SU-DHL-6 (cell line): ENCODE results near the gene RINL.
"Not testable (repeated sequence)": the region's sequence is repeated elsewhere in the genome, so short reads cannot be mapped to it uniquely, and the experiment has no call there.

ENCODE experiments used
- H2AFZ ChIP-seq: fragments of 200-600 bp; sonication (generic); 2 replicates; pipeline ENCODE4 v1.6.1; 2014; ENCODE audit warnings: low read depth, mild to moderate bottlenecking, moderate library complexity, mixed read lengths, antibody characterized with exemption, low read length; ENCODE audit not compliant: severe bottlenecking
- H3F3A ChIP-seq: fragments of 200-600 bp; shearing (Covaris generic); 2 replicates; pipeline ENCODE4 v1.6.0; 2016; ENCODE audit warnings: antibody characterized with exemption, mild to moderate bottlenecking; ENCODE audit not compliant: insufficient read depth
- H3K27ac ChIP-seq: fragments of 200-600 bp; sonication (generic); 2 replicates; pipeline ENCODE4 v1.5.1; 2016; ENCODE audit warnings: low read depth, mild to moderate bottlenecking, low read length, moderate library complexity, mixed read lengths
- H3K27me3 ChIP-seq: fragments of 200-600 bp; sonication (generic), shearing (Covaris generic); 2 replicates; pipeline ENCODE4 v1.6.0; 2014; ENCODE audit warnings: mild to moderate bottlenecking, low read length
- H3K36me3 ChIP-seq: fragments of 200-600 bp; sonication (generic); 2 replicates; pipeline ENCODE4 v1.6.1; 2014; ENCODE audit warnings: mild to moderate bottlenecking, low read length, mixed read lengths
- H3K4me2 ChIP-seq: fragments of 300-600, 200-600 bp; shearing (Covaris generic), sonication (generic); 2 replicates; pipeline ENCODE4 v1.6.0; 2014; ENCODE audit warnings: low read length, low read depth, mild to moderate bottlenecking; ENCODE audit not compliant: poor library complexity, severe bottlenecking
- H3K4me3 ChIP-seq: fragments of 200-600 bp; sonication (generic); 2 replicates; pipeline ENCODE4 v1.5.1; 2014; ENCODE audit warnings: antibody characterized with exemption, low read length, mild to moderate bottlenecking, mixed read lengths; ENCODE audit not compliant: insufficient read depth, poor library complexity, severe bottlenecking
- H3K79me2 ChIP-seq: fragments of 200-600 bp; sonication (generic); 2 replicates; pipeline ENCODE4 v1.6.1; 2014; ENCODE audit warnings: mild to moderate bottlenecking, low read length, moderate library complexity; ENCODE audit not compliant: insufficient read depth
- H3K9ac ChIP-seq: fragments of 200-600 bp; sonication (generic); 2 replicates; pipeline ENCODE4 v1.7.0; 2014; ENCODE audit warnings: mild to moderate bottlenecking, low read length
- H3K9me2 ChIP-seq: fragments of 200-600 bp; sonication (generic); replicated peaks from 2 replicates; pipeline ENCODE4 v1.6.1; 2014; ENCODE audit warnings: low read length; ENCODE audit not compliant: insufficient read depth
- H3K9me3 ChIP-seq: fragments of 200-600 bp; sonication (generic); 2 replicates; pipeline ENCODE4 v1.6.1; 2014; ENCODE audit warnings: low read length, mixed read lengths; ENCODE audit not compliant: insufficient read depth
- H4K20me1 ChIP-seq: fragments of 200-600 bp; sonication (generic); 2 replicates; pipeline ENCODE4 v1.6.1; 2014; ENCODE audit warnings: low read depth, mild to moderate bottlenecking, antibody characterized with exemption, low read length, moderate library complexity, mixed read lengths
- EZH2phosphoT487 ChIP-seq: fragments of 200-600 bp; sonication (generic), shearing (Covaris generic); conservative IDR thresholded peaks from 2 replicates; pipeline ENCODE4 v1.6.1; 2018; ENCODE audit warnings: mild to moderate bottlenecking, antibody characterized with exemption, low read length, moderate library complexity, mixed read lengths
- TF ChIP-seq, protein P1 (sequence below): fragments of 200-600 bp; sonication (generic); IDR thresholded peaks from one replicate; pipeline ENCODE4 v1.5.1; 2017; ENCODE audit warnings: antibody characterized with exemption, mild to moderate bottlenecking, low read length, moderate library complexity; ENCODE audit not compliant: insufficient read depth, poor library complexity, severe bottlenecking

RINL gene

DNA sequence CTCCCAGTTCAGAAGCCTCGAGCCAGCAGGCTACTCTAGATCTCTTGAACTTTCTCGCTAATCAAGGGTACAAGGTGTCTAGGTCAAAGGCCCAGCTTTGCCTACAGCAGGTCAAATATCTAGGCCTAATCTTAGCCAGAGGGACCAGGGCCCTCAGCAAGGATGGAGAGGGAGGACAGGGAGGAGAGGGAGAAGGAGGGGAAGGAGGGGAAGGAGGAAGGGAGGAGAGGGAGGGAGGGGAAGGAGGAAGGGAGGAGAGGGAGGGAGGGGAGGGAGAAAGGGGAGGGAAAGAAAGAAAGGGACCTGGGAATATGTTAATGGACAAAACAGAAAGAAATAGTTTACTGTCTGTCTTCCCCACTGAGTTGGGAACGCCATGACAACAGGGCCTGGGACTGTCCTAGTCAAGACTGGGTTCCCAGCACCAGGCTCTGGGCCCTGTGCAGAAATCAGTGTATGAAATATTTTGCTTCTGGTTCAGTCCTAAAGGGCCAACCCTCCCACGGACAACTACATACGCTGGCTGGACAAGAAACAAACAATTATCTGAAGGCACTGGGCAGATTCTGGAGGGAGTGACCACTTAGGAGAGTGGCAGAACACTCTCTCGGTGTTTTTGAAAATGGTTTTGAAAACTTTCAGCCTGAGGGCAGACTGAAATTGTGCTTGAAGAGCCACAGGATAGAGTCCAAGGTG lies 51.1 kb downstream of the RINL start:
- TF ChIP-seq, protein P1, sequence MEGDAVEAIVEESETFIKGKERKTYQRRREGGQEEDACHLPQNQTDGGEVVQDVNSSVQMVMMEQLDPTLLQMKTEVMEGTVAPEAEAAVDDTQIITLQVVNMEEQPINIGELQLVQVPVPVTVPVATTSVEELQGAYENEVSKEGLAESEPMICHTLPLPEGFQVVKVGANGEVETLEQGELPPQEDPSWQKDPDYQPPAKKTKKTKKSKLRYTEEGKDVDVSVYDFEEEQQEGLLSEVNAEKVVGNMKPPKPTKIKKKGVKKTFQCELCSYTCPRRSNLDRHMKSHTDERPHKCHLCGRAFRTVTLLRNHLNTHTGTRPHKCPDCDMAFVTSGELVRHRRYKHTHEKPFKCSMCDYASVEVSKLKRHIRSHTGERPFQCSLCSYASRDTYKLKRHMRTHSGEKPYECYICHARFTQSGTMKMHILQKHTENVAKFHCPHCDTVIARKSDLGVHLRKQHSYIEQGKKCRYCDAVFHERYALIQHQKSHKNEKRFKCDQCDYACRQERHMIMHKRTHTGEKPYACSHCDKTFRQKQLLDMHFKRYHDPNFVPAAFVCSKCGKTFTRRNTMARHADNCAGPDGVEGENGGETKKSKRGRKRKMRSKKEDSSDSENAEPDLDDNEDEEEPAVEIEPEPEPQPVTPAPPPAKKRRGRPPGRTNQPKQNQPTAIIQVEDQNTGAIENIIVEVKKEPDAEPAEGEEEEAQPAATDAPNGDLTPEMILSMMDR, result no peak
- TF ChIP-seq EZH2phosphoT487, result no peak
- no peaks in the 10 kb centered on the region for H3K9me3 ChIP-seq

DNA sequence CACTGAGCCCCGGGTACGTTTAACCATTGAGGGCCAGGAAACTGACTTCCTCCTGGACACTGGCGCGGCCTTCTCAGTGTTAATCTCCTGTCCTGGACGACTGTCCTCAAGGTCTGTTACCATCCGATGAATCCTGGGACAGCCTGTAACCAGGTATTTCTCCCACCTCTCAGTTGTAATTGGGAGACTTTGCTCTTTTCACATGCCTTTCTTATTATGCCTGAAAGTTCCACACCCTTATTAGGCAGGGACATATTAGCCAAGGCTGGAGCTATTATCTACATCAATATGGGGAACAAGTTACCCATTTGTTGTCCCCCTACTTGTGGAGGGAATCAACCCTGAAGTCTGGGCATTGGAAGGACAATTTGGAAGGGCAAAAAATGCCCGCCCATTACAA lies 52.1 kb downstream of the RINL start:
- H4K20me1 ChIP-seq, H3F3A ChIP-seq, H3K4me3 ChIP-seq, H3K9me2 ChIP-seq, H3K36me3 ChIP-seq, H3K27ac ChIP-seq, H3K4me2 ChIP-seq, H3K79me2 ChIP-seq, H3K27me3 ChIP-seq, H3K9me3 ChIP-seq, H2AFZ ChIP-seq, H3K9ac ChIP-seq: not testable (repeated sequence)

More for the DNA sequence above, 51.1 kb downstream of the RINL start:
- no peaks in the 10 kb centered on the region for H3K27me3 ChIP-seq
- no peak overlapping the region for H3K27ac ChIP-seq
- H3F3A ChIP-seq, result no peaks in the 10 kb centered on the region
- H3K4me3 ChIP-seq, result no peak overlapping the region
- peaks cover 11% of the 10 kb centered on the region; the same call in 1 of the 2 replicates for H3K79me2 ChIP-seq
- H4K20me1 ChIP-seq, result no peaks in the 10 kb centered on the region
- H3K9me2 ChIP-seq, result no peaks in the 10 kb centered on the region
- H3K4me2 ChIP-seq, result no peak overlapping the region
- peaks cover 7% of the 10 kb centered on the region; the same call in 1 of the 2 replicates for H3K36me3 ChIP-seq
- H3K9ac ChIP-seq, result no peak overlapping the region
- no peak overlapping the region for H2AFZ ChIP-seq

DNA sequence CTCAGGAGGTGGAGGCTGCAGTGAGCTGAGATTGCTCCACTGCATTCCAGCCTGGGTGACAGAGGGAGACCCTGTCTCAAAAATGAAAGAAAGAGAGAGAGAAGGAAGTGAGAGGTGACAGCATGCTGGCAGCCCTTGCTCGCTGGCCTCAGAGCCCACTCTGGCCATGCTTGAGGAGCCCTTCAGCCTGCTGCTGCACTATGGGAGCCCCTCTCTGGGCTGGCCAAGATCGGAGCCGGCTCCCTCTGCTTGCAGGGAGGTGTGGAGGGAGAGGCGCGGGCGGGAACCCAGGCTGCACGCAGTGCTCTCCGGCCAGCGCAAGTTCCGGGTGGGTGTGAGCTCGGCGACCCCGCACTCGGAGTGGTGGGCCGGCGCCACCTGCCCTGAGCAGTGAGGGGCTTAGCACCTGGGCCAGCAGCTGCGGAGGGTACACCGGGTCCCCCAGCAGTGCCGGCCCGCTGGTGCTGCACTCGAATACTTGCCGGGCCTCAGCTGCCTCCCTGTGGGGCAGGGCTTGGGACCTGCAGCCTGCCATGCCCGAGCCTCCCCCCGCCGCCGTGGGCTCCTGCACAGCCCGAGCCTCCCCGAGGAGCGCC lies 56.7 kb downstream of the RINL start:
- not testable (repeated sequence) for H3K36me3 ChIP-seq, H3K9me2 ChIP-seq, H3K27me3 ChIP-seq, H3K9me3 ChIP-seq, H3K27ac ChIP-seq, H3K4me2 ChIP-seq, H2AFZ ChIP-seq, H3K79me2 ChIP-seq, H4K20me1 ChIP-seq, H3F3A ChIP-seq, H3K9ac ChIP-seq, H3K4me3 ChIP-seq

DNA sequence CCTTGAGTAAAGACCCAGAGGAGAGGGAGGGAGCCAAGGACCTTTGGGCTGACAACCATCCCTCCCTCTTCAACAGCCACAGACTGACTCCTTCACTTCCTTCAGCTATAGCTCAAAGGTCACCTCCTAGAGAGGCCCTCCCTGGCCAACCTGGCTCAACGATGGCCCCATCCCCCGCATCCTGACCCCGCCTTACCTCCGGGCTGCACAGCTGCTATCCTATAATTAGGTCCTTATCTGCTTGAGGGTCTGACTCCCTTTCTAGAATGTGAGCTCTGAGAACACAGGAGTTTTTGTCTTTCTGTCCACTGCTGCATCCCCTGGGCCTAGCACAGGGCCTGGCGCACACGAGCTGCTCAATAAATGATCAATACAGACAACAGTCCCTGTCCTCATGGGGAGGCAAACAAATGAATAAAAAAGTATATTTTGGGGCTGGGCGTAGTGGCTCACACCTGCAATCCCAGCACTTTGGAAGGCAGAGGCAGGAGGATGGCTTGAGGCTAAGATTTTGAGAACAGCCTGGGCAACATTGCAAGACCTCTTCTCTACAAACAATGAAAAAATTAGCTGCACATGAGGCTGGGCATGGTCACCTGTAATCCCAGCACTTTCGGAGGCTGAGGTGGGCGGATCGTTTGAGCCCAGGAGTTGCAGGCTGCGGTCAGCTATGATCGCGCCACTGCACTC lies 58.7 kb downstream of the RINL start:
- no peak overlapping the region for H3K9ac ChIP-seq
- no peak overlapping the region for H3K4me3 ChIP-seq
- no peaks in the 10 kb centered on the region for H3K79me2 ChIP-seq
- H3F3A ChIP-seq, result no peaks in the 10 kb centered on the region
- H2AFZ ChIP-seq, result no peak overlapping the region
- H3K27me3 ChIP-seq, result no peaks in the 10 kb centered on the region
- H3K36me3 ChIP-seq, result peaks cover 7% of the 10 kb centered on the region; the same call in 1 of the 2 replicates
- H3K9me3 ChIP-seq, result no peaks in the 10 kb centered on the region
- no peaks in the 10 kb centered on the region for H4K20me1 ChIP-seq
- H3K9me2 ChIP-seq, result no peaks in the 10 kb centered on the region
- no peak overlapping the region for H3K27ac ChIP-seq
- no peak overlapping the region for H3K4me2 ChIP-seq
- TF ChIP-seq EZH2phosphoT487, result no peak
- TF ChIP-seq, protein P1, result no peak
